HG02840 (cell line): ENCODE measurements around the gene SCN2B.

ENCODE experiments used
- ATAC-seq: cut with Tn5 transposase; IDR thresholded peaks from one replicate; pipeline ENCODE4 v1.9.1; 2021; ENCODE audit warnings: mild to moderate bottlenecking, moderate library complexity, moderate number of reproducible peaks; ENCODE audit not compliant: unreplicated experiment, low FRiP score

The SCN2B gene

GRCh38 chr11:118155776-118156530 is 20.5 kb downstream of the SCN2B start:
- no peak for ATAC-seq

GRCh38 chr11:118154641-118155040 is 21.8 kb downstream of the SCN2B start:
- ATAC-seq: no peak

- ATAC-seq: no peak
Observed at GRCh38 chr11:118153976-118154375, 22.5 kb downstream of the SCN2B start.

GRCh38 chr11:118153516-118153915 is 22.9 kb downstream of the SCN2B start:
- ATAC-seq: no peak

GRCh38 chr11:118152552-118153471 is 23.6 kb downstream of the SCN2B start, which contains the start of gene SCN4B:
Gene SCN4B (minus strand): TSS chr11:118152823. CDS start chr11:118152673, 150 bp downstream.
- ATAC-seq: no peak

- ATAC-seq: no peak
Observed at GRCh38 chr11:118152020-118152551, 24.4 kb downstream of the SCN2B start.

GRCh38 chr11:118151431-118151830 is 25.0 kb downstream of the SCN2B start:
- ATAC-seq: no peak

- no peak for ATAC-seq
Observed at GRCh38 chr11:118149493-118149892, 26.9 kb downstream of the SCN2B start.

GRCh38 chr11:118148856-118149255 is 27.6 kb downstream of the SCN2B start:
- ATAC-seq: no peak

- no peak for ATAC-seq
Observed at GRCh38 chr11:118148240-118148639, 28.2 kb downstream of the SCN2B start.

- no peak for ATAC-seq
Observed at GRCh38 chr11:118147502-118147901, 28.9 kb downstream of the SCN2B start.

GRCh38 chr11:118146554-118146953 is 29.9 kb downstream of the SCN2B start:
- no peak for ATAC-seq

- peak; percentile 87 for ATAC-seq
Observed at GRCh38 chr11:118145285-118146227, 30.9 kb downstream of the SCN2B start.

- no peak for ATAC-seq
Observed at GRCh38 chr11:118144301-118145268, 31.9 kb downstream of the SCN2B start.

GRCh38 chr11:118143661-118144185 is 32.7 kb downstream of the SCN2B start:
- ATAC-seq: no peak

- ATAC-seq: no peak
Observed at GRCh38 chr11:118142809-118143208, 33.6 kb downstream of the SCN2B start.

- ATAC-seq: no peak
Observed at GRCh38 chr11:118142081-118142480, 34.4 kb downstream of the SCN2B start.

- ATAC-seq: no peak
Observed at GRCh38 chr11:118139578-118139977, 36.9 kb downstream of the SCN2B start.
